ENCODE results near the gene CCDC88B. TPM values are rescaled to one million over a fixed set of nuclear protein-coding genes. Genes with fewer than 3 reads are reported as not detected.
A peak's percentile ranks its signal among the peaks of the same experiment; 100 is the strongest.

The CCDC88B gene
- total and polyA plus RNA-seq, 4 donors = 3.5 to 4.9 (median 4.0) TPM

DNA sequence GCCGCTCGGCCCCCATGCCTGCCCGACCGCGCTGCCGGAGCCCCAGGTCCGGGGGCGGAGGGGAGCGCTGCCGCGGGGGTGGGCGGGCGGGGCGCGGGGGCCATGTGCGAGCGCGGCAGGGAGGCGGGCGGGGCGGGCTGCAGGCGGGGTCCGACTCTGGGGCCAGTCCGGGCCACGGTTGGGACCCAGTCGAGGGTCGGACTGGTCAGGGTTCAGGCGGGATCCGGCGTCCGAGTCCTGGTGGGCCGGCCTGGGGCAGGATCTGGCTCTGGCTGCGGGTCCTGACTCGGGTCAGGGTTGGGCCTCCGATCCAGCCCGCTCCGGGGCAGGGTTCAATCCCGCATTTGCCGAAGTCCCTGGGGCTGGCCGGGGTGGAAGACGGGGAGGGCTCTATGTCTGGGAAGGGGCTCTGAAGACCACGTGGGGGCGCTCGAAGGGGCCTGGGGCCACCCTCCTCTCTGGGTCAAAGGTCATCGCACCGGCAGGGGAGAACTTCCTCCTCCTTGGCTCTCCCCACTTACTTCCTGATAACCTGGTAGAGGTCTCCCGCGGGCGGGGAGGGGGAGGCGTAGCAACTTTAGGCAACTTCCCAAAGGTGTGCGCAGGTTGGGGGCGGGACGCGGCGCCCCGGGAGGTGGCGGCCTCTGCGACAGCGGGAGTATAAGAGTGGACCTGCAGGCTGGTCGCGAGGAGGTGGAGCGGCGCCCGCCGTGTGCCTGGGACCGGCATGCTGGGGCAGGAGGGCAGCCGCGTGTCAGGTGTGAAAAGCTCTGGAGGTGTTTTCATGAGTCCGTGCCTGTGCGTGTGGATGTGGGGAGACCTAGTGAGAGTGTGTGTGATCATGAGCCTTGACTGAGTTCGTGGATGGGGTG, 34.1 kb upstream of the CCDC88B start (continued):
- TF ChIP-seq, protein P1, sequence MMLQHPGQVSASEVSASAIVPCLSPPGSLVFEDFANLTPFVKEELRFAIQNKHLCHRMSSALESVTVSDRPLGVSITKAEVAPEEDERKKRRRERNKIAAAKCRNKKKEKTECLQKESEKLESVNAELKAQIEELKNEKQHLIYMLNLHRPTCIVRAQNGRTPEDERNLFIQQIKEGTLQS (IDR thresholded peaks at IDR 0.05) = no peak
- TF ChIP-seq RXRA (IDR thresholded peaks at IDR 0.05) (peak; percentile 74 to 78), HNF4G (IDR thresholded peaks at IDR 0.05) (no peak), YY1 (IDR thresholded peaks at IDR 0.05) (peak; percentile 71), HNF4A (conservative IDR thresholded peaks at IDR 0.05) (peak; percentile 51 to 64), RAD21 (IDR thresholded peaks at IDR 0.05) (no peak)
- TF ChIP-seq, protein P2, sequence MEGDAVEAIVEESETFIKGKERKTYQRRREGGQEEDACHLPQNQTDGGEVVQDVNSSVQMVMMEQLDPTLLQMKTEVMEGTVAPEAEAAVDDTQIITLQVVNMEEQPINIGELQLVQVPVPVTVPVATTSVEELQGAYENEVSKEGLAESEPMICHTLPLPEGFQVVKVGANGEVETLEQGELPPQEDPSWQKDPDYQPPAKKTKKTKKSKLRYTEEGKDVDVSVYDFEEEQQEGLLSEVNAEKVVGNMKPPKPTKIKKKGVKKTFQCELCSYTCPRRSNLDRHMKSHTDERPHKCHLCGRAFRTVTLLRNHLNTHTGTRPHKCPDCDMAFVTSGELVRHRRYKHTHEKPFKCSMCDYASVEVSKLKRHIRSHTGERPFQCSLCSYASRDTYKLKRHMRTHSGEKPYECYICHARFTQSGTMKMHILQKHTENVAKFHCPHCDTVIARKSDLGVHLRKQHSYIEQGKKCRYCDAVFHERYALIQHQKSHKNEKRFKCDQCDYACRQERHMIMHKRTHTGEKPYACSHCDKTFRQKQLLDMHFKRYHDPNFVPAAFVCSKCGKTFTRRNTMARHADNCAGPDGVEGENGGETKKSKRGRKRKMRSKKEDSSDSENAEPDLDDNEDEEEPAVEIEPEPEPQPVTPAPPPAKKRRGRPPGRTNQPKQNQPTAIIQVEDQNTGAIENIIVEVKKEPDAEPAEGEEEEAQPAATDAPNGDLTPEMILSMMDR (IDR thresholded peaks at IDR 0.05; ENCODE audit: low read depth, low read length, missing input control) = no peak

DNA sequence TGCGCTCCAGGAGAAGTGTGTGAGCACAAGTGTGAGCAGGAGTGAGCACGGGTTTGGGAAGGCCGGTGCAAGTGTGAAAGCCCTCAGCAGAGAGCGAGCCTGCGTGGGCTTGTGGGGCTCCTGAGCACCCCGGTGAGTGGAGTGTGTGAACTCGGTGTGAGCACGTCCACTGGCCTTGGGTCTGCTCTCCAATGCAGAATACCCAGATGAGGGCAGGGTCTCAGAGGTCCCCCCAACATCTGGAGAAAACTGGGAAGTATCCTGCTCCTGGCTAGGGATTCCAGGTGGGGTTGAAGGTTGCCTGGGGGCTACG, 33.5 kb upstream of the CCDC88B start:
- Histone ChIP-seq H3K9ac (ENCODE audit: low read depth in 1 of 2, low read length in 2 of 2) (peak overlapping the region; percentile 52 to 87), H3K27me3 (ENCODE audit: control insufficient read depth in 4 of 4, insufficient read depth in 4 of 4, low read length in 3 of 4) (no peaks in the 10 kb centered on the region), H3K9me3 (ENCODE audit: control insufficient read depth in 4 of 4, low read length in 3 of 4) (no peaks in the 10 kb centered on the region), H3K36me3 (ENCODE audit: control insufficient read depth in 4 of 4, insufficient read depth in 3 of 4, low read depth in 1 of 4, low read length in 3 of 4) (no peaks in the 10 kb centered on the region), H3K4me1 (ENCODE audit: control insufficient read depth in 4 of 4, insufficient read depth in 4 of 4, low read length in 3 of 4) (peaks cover 5 to 46% (median 32%) of the 10 kb centered on the region in 4 donors), H3K4me3 (ENCODE audit: low read depth in 1 of 3, low read length in 3 of 3) (peak overlapping the region; percentile 76 to 90 (median 85)), H3K27ac (ENCODE audit: low read depth in 1 of 2, low read length in 2 of 2) (peak overlapping the region; percentile 94 to 98)
- TF ChIP-seq, protein P3, sequence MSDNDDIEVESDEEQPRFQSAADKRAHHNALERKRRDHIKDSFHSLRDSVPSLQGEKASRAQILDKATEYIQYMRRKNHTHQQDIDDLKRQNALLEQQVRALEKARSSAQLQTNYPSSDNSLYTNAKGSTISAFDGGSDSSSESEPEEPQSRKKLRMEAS (IDR thresholded peaks at IDR 0.05) = no peak
- TF ChIP-seq GABPA (IDR thresholded peaks at IDR 0.05 in 1 of 2, conservative IDR thresholded peaks at IDR 0.05 in 1 of 2) (no peak), EGR1 (IDR thresholded peaks at IDR 0.05; ENCODE audit: low read depth in 2 of 2) (no peak), JUND (IDR thresholded peaks at IDR 0.05) (no peak), SP1 (IDR thresholded peaks at IDR 0.05) (no peak), FOXA2 (IDR thresholded peaks at IDR 0.05) (no peak), YY1 (IDR thresholded peaks at IDR 0.05) (no peak)
- TF ChIP-seq, protein P1 (IDR thresholded peaks at IDR 0.05) = no peak
- TF ChIP-seq, protein P2 (IDR thresholded peaks at IDR 0.05; ENCODE audit: low read depth, low read length, missing input control) = no peak
- WGBS = 12% methylated on average over 9 of the region's 9 CpGs
- no peak for DNase-seq (ENCODE audit: low spot score)

All from liver (tissue), 9 donors.